ENCODE measurements around the gene CLIC5. TPM values are rescaled to one million over a fixed set of nuclear protein-coding genes. Genes with fewer than 3 reads are reported as not detected.

CLIC5 gene
- total and polyA plus RNA-seq, 12 donors, result 0.94 to 5.6 (median 1.6) TPM

DNA sequence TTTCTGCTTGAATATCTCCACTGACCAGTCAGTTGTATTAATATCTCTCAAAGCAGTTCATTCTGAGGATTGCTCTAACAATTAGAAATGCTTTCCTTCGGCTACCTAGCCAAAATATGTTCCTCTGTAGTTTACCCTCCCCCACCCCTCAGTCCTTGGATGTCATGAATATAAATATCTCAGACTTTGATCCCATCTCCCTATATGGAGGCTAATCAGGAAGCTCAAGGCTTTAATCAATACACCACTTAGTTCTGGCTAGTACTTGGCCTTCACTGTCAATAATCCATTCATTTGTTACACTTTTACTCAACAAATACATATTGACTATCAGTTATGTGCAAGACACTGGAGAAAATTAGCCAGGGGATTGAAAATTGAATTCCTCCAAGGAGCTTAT, 60.1 kb downstream of the CLIC5 start:
- Histone ChIP-seq H3K4me1 (replicated peaks in 1 of 2) (no peaks in the 10 kb centered on the region), H3K4me3 (no peak overlapping the region), H3K27ac (no peak overlapping the region), H3K9me3 (replicated peaks in 1 of 3) (no peaks in the 10 kb centered on the region), H3K27me3 (no peaks in the 10 kb centered on the region), H3K36me3 (replicated peaks in 1 of 2) (no peaks in the 10 kb centered on the region)
- WGBS, 4 donors, result 73 to 100% (median 81%) methylated on average over 1 of the region's 1 CpG
- DNase-seq, result no peak
- intact Hi-C loops (cut with DNase I), result no loop called here
- TF ChIP-seq, protein P1, sequence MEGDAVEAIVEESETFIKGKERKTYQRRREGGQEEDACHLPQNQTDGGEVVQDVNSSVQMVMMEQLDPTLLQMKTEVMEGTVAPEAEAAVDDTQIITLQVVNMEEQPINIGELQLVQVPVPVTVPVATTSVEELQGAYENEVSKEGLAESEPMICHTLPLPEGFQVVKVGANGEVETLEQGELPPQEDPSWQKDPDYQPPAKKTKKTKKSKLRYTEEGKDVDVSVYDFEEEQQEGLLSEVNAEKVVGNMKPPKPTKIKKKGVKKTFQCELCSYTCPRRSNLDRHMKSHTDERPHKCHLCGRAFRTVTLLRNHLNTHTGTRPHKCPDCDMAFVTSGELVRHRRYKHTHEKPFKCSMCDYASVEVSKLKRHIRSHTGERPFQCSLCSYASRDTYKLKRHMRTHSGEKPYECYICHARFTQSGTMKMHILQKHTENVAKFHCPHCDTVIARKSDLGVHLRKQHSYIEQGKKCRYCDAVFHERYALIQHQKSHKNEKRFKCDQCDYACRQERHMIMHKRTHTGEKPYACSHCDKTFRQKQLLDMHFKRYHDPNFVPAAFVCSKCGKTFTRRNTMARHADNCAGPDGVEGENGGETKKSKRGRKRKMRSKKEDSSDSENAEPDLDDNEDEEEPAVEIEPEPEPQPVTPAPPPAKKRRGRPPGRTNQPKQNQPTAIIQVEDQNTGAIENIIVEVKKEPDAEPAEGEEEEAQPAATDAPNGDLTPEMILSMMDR (IDR thresholded peaks at IDR 0.05), result no peak
- TF ChIP-seq POLR2A (IDR thresholded peaks at IDR 0.05), result no peak

DNA sequence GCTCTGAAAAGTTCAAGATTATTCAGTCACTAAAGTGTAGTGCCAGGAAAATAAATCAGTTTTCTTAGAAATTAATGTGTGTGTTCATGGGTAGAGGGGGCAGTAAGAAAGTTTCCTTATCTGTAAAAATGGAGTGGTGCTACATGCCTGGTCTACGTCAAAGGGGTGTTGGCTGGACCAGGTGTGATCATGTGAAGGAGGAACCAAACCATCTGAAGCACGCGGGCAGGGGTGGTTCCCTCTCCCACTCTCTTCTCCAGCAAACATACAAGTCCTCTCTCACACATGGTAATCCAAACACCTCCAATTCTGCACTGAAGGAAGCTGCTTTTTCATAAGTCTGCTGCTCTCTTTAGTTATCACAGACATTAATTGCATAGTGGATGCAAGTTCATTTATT, 63.1 kb downstream of the CLIC5 start:
- intact Hi-C loops (cut with DNase I), result no loop called here
- Histone ChIP-seq H3K27ac (no peak overlapping the region), H3K4me3 (no peak overlapping the region), H3K36me3 (replicated peaks in 1 of 2) (no peaks in the 10 kb centered on the region), H3K27me3 (no peaks in the 10 kb centered on the region), H3K4me1 (replicated peaks in 1 of 2) (no peaks in the 10 kb centered on the region), H3K9me3 (replicated peaks in 1 of 3) (no peaks in the 10 kb centered on the region)
- WGBS, 4 donors, result 91 to 96% (median 94%) methylated on average over 3 of the region's 3 CpGs
- TF ChIP-seq POLR2A (IDR thresholded peaks at IDR 0.05), result no peak
- TF ChIP-seq, protein P1 (IDR thresholded peaks at IDR 0.05), result no peak
- no peak for DNase-seq

DNA sequence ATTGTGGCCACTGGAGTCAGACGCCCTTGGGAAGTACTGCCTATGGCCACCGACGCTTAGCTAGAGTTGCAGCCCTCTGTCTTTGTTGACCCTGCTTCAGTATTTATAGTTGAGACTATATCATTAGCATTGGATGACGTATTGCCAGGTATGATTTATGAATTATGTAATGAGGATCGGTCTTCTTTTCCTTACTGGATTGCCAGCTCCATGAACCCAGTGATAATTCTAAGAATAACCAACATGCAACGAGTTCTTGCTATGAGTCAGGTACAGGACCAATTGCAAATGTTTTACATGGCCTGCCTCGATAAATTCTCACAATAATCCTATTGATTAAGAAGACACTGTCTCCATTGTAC, 63.5 kb downstream of the CLIC5 start:
- Histone ChIP-seq H3K27ac (peak overlapping the region in 1 of 5 donors; percentile 8), H3K36me3 (replicated peaks in 1 of 2) (no peaks in the 10 kb centered on the region), H3K4me1 (replicated peaks in 1 of 2) (no peaks in the 10 kb centered on the region), H3K9me3 (replicated peaks in 1 of 3) (no peaks in the 10 kb centered on the region), H3K27me3 (no peaks in the 10 kb centered on the region), H3K4me3 (no peak overlapping the region)
- WGBS, 4 donors, result 74 to 81% (median 77%) methylated on average over 7 of the region's 7 CpGs
- intact Hi-C loops (cut with DNase I), result no loop called here
- no peak for TF ChIP-seq POLR2A (IDR thresholded peaks at IDR 0.05)
- TF ChIP-seq, protein P1 (IDR thresholded peaks at IDR 0.05), result no peak
- no peak for DNase-seq

DNA sequence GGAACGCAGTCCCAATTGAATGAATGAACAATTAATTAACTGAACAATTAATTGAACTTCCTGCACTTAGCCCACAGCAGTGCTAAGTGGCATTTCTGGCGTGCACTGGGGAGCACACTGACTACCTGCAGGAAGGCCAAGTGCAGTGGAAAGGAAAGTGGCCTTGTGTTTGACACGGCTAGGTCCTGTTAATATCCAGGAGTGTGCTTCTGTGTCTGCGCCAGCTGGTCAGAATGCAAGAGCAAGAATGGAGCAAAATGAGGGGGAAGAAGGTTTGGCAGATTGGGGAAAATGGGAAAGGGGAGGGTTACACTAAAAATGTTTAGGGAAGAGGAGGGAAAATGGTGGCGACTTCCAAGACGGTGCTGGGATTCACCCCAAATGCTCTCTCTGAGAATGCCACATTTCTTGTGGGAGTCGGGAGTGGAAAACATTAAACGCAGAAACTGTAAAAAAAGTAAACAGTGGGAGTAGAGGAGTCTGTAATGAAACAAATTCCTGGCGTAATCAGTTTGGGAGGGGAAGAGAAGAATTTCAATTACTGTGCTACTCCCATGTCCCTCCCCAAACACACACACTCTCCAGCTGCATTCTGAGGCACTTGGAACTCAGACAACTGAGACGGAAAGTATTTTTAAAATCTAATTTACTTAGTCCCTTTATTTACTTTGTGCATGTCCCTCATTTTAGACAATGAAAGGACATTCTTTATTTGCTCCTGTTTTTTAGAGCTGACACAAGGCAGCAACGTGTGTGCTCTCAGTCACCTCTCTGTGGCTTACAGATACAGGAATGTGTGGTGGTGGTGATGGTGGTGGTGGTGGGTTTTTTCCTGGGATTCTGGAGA, 64.1 kb downstream of the CLIC5 start:
- H3K36me3 ChIP-seq (replicated peaks in 1 of 2), result no peaks in the 10 kb centered on the region
- WGBS, 4 donors, result 70 to 82% (median 71%) methylated on average over 11 of the region's 11 CpGs
- intact Hi-C loops (cut with DNase I), result no loop called here
- DNase-seq, result no peak
- H3K27ac ChIP-seq, result peak overlapping the region in 1 of 5 donors; percentile 8
- H3K4me3 ChIP-seq, result no peak overlapping the region
- no peaks in the 10 kb centered on the region for H3K27me3 ChIP-seq
- no peak for TF ChIP-seq POLR2A (IDR thresholded peaks at IDR 0.05)
- TF ChIP-seq, protein P1 (IDR thresholded peaks at IDR 0.05), result no peak
- no peaks in the 10 kb centered on the region for H3K9me3 ChIP-seq (replicated peaks in 1 of 3)
- H3K4me1 ChIP-seq (replicated peaks in 1 of 2), result no peaks in the 10 kb centered on the region

Measured in adrenal gland (tissue), 12 donors.